Tibial nerve (tissue), 4 donors: Measurements from ENCODE around the gene OR5W2. TPM values are rescaled to one million over a fixed set of nuclear protein-coding genes. Genes with fewer than 3 reads are reported as not detected.

Source experiments
- DNase-seq, 2 donors: peaks; one replicate each; pipeline ENCODE4 v3.0.0-alpha.2; 2019; ENCODE audit warnings: low spot score in 2 of 2
- H3K27ac ChIP-seq, 4 donors: fragments of 200-600 bp; sonication (generic) in 3 of 4; one replicate each; pipeline ENCODE4 v1.5.1; 2017 to 2019; ENCODE audit warnings: mild to moderate bottlenecking in 1 of 4
- H3K27me3 ChIP-seq, 2 donors: fragments of 200-600 bp; sonication (generic) in 1 of 2; one replicate each; pipeline versions ENCODE4 v1.5.1 to v1.6.0; 2017 to 2019
- H3K36me3 ChIP-seq, 3 donors: fragments of 200-600 bp; sonication (generic); one replicate each; pipeline ENCODE4 v1.5.1; 2018 to 2019
- H3K4me1 ChIP-seq, 4 donors: fragments of 200-600 bp; sonication (generic) in 3 of 4; one replicate each; pipeline ENCODE4 v1.5.1; 2017 to 2019
- H3K4me3 ChIP-seq, 4 donors: fragments of 200-600 bp; sonication (generic) in 3 of 4; one replicate each; pipeline ENCODE4 v1.5.1; 2017 to 2019; ENCODE audit warnings: mild to moderate bottlenecking in 1 of 4, moderate library complexity in 1 of 4
- H3K9me3 ChIP-seq, 4 donors: fragments of 200-600 bp; sonication (generic) in 3 of 4; one replicate each; pipeline ENCODE4 v1.5.1; 2017 to 2019
- CTCF ChIP-seq, 5 experiments: fragments of 200-600 bp in 3 of 5; fragments of 450-650 bp in 2 of 5; sonication (generic) in 3 of 5; IDR thresholded peaks; one replicate each; pipeline ENCODE4 v1.5.1; 2016 to 2019; ENCODE audit warnings: antibody characterized with exemption in 5 of 5, mild to moderate bottlenecking in 3 of 5, moderate library complexity in 2 of 5
- EP300 ChIP-seq, 2 donors: sonication (generic); formaldehyde crosslinking; IDR thresholded peaks; one replicate each; pipeline ENCODE4 v1.6.1; 2017; ENCODE audit warnings: antibody characterized with exemption in 2 of 2, mild to moderate bottlenecking in 1 of 2
- POLR2A ChIP-seq, 2 donors: fragments of 450-650 bp; IDR thresholded peaks; one replicate each; pipeline ENCODE4 v1.6.1; 2017; ENCODE audit warnings: antibody characterized with exemption in 2 of 2, mild to moderate bottlenecking in 2 of 2, moderate library complexity in 2 of 2
- WGBS, 2 donors: methylation state at CpG; one replicate each; pipeline ENCODE4 v1.1.5; 2018; 5-methylcytosine and 5-hydroxymethylcytosine counted together
- total RNA-seq, 4 donors: library from RNA; depleted of rRNA; stranded (reverse); fragments of >200 nt; gene quantifications; one replicate each; pipeline ENCODE4 v1.1.0, GENCODE V29; 2016

The OR5W2 gene
- not detected for total RNA-seq

DNA sequence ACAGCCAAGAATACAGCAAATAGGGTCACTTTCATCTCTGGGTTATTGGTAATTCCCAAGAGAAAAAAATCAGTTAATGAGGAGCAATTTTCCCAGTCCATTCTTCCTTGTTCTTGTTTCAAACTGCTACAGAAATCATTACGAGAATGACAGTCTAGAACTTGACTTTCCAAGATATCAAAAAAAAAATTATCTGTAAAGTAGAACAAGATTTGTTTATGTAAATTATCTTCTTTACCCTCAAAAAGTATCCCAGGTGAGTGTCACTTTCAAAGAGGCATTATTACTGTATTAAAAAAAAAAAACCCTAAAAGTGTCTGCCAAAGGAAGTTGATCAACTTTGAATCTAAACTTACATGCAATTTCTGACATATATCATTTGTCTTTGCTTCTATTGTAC lies at the start of gene OR5W2:
Gene OR5W2 (minus strand): TSS at position 101 of the 400 bp plus-strand sequence. CDS start 0 bp downstream, at position 101.
- H3K27ac ChIP-seq: no peak within 1 kb of the TSS
- WGBS, 2 donors: 59 to 79% methylated on average over 1 of the region's 1 CpG
- H3K27me3 ChIP-seq: no peaks in the 10 kb centered on the region
- no peak within 1 kb of the TSS for H3K4me3 ChIP-seq
- no peaks in the 10 kb centered on the region for H3K9me3 ChIP-seq
- no peaks in the 10 kb centered on the region for H3K4me1 ChIP-seq
- no peak for DNase-seq
- no peak for TF ChIP-seq POLR2A (IDR thresholded peaks at IDR 0.05)
- no peak for TF ChIP-seq CTCF (IDR thresholded peaks at IDR 0.05)
- no peak for TF ChIP-seq EP300 (IDR thresholded peaks at IDR 0.05)
- H3K36me3 ChIP-seq: no peaks in the 10 kb centered on the region

- Histone ChIP-seq H3K4me3 (no peak overlapping the region), H3K27me3 (no peaks in the 10 kb centered on the region), H3K9me3 (no peaks in the 10 kb centered on the region), H3K4me1 (no peaks in the 10 kb centered on the region), H3K27ac (no peak overlapping the region), H3K36me3 (no peaks in the 10 kb centered on the region)
- DNase-seq: no peak
- TF ChIP-seq CTCF (IDR thresholded peaks at IDR 0.05): no peak
- no peak for TF ChIP-seq POLR2A (IDR thresholded peaks at IDR 0.05)
- no peak for TF ChIP-seq EP300 (IDR thresholded peaks at IDR 0.05)
- 67 to 77% methylated on average over 4 of the region's 4 CpGs for WGBS, 2 donors
Measured at GRCh38 chr11:55956521-55956920, 42.1 kb upstream of the OR5W2 start.

- Histone ChIP-seq H3K36me3 (no peaks in the 10 kb centered on the region), H3K27ac (no peak overlapping the region), H3K4me1 (no peaks in the 10 kb centered on the region), H3K4me3 (no peak overlapping the region), H3K27me3 (no peaks in the 10 kb centered on the region), H3K9me3 (no peaks in the 10 kb centered on the region)
- DNase-seq: no peak
- 68 to 71% methylated on average over 4 of the region's 4 CpGs for WGBS, 2 donors
- TF ChIP-seq POLR2A (IDR thresholded peaks at IDR 0.05) (no peak), EP300 (IDR thresholded peaks at IDR 0.05) (no peak), CTCF (IDR thresholded peaks at IDR 0.05) (no peak)
Measured at GRCh38 chr11:55949330-55949729, 34.9 kb upstream of the OR5W2 start.

DNA sequence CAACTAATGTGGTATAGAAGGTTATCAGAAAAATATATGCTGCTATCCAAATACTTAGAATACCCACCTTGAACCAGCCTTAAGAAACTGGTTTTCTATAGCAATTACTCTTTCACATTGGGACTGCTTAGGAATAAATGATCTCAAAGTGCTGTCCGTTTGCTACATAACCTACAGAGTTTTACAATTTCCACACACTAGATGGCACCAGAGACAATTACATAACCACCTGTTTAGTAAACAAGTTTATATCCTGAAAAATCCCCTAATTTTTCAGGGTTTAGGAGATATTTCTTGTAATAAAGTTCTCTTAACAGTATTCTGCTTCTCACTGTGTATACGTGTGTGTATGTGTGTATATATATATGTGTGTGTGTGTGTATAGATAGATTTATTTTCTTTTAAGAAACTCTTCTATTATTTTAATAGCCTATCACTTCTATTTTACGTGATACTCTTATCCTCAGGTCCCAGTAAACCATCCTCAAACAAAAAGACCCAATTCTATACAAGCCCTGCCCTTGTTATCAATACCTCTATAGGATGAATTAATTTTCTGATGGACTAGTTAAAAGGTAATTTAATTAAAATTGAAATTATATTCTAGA lies 28.5 kb upstream of the OR5W2 start:
- Histone ChIP-seq H3K4me3 (no peak overlapping the region), H3K4me1 (no peaks in the 10 kb centered on the region), H3K27me3 (no peaks in the 10 kb centered on the region), H3K27ac (no peak overlapping the region), H3K36me3 (no peaks in the 10 kb centered on the region), H3K9me3 (no peaks in the 10 kb centered on the region)
- peak in 1 of 2 donors; percentile 32 for DNase-seq
- TF ChIP-seq EP300 (IDR thresholded peaks at IDR 0.05) (no peak), CTCF (IDR thresholded peaks at IDR 0.05) (peak; percentile 15 to 31 (median 24))
- WGBS, 2 donors: 1 to 3% methylated on average over 3 of the region's 3 CpGs

GRCh38 chr11:55936300-55936699 lies 21.9 kb upstream of the OR5W2 start, which contains the start of gene OR5I1:
Gene OR5I1 (minus strand): TSS chr11:55936400. CDS start chr11:55936400, 0 bp downstream.
- Histone ChIP-seq H3K4me3 (no peak within 1 kb of the TSS), H3K36me3 (no peaks in the 10 kb centered on the region), H3K27ac (no peak within 1 kb of the TSS), H3K4me1 (no peaks in the 10 kb centered on the region), H3K27me3 (no peaks in the 10 kb centered on the region), H3K9me3 (no peaks in the 10 kb centered on the region)
- no peak for TF ChIP-seq EP300 (IDR thresholded peaks at IDR 0.05)
- TF ChIP-seq POLR2A (IDR thresholded peaks at IDR 0.05): no peak
- no peak for TF ChIP-seq CTCF (IDR thresholded peaks at IDR 0.05)
- DNase-seq: no peak
- 64 to 69% methylated on average over 2 of the region's 2 CpGs for WGBS, 2 donors
